NCI-H748 (cell line): ENCODE measurements around the gene PARD3.

Experiments used
- DNase-seq: peaks from one replicate; lab custom pipeline; 2025; ENCODE audit not compliant: unreplicated experiment; lab: John Stamatoyannopoulos, UW

The PARD3 gene

GRCh38 chr10:34479520-34480179, 335.4 kb downstream of the PARD3 start:
- peak; percentile 2 for DNase-seq

GRCh38 chr10:34477249-34477648, 337.8 kb downstream of the PARD3 start:
- DNase-seq: peak; percentile 69

DNA sequence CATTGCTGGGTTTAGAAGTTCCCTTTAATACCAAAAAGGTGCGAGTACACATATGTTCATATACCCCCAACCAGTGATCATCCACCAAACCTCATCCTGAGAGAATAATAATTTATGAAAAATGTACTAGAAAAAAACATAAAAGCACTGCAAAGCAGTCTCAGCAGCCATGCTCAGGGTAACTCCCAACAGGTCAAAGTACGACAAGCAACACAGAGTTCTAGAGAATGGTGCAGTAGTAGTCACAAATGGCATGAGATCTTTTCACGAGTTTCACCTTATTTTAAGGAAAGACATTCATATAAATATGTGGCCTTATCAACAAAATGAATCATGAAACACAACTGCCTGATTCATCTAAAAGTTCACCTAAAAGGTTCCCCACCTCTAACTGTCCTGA, 338.5 kb downstream of the PARD3 start:
- no peak for DNase-seq

- no peak for DNase-seq
These were observed 339.3 kb downstream of the PARD3 start for GRCh38 chr10:34475786-34476185.

DNA sequence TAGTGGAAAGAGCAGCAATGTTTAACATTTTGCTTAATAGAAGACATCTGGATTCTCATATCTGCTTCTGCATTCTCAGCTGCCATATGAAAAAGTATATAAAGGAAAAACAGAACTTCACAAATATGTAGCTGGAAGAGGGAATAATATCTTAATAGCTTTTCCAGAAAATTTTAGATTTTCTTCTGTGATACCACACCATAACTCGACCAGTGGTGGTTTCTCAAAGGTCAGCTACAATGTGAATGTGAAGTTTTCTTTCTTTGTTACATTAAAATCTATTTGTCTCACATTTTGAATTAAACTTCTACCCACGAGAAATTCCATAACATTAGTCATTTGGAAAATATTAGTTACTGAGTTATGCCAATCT, 339.8 kb downstream of the PARD3 start:
- no peak for DNase-seq

- no peak for DNase-seq
These were observed 340.4 kb downstream of the PARD3 start for GRCh38 chr10:34474555-34475273.

DNA sequence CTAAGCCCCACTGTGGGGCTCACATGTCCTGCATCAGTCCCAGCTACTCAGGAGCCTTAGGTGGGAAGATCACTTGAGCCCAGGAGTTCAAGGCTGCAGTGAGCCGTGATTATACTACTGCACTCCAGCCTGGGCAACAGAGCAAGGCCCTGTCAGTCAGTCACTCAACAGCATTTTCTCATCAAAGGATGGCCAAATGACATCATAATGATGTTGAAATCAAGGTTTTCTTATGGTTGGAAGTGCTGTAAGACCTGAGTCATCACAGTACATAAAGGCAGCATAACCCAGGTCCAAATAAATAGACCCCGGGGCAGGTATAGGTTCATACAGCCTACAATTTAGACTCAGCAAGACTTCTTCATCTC, 341.1 kb downstream of the PARD3 start:
- DNase-seq: no peak

DNA sequence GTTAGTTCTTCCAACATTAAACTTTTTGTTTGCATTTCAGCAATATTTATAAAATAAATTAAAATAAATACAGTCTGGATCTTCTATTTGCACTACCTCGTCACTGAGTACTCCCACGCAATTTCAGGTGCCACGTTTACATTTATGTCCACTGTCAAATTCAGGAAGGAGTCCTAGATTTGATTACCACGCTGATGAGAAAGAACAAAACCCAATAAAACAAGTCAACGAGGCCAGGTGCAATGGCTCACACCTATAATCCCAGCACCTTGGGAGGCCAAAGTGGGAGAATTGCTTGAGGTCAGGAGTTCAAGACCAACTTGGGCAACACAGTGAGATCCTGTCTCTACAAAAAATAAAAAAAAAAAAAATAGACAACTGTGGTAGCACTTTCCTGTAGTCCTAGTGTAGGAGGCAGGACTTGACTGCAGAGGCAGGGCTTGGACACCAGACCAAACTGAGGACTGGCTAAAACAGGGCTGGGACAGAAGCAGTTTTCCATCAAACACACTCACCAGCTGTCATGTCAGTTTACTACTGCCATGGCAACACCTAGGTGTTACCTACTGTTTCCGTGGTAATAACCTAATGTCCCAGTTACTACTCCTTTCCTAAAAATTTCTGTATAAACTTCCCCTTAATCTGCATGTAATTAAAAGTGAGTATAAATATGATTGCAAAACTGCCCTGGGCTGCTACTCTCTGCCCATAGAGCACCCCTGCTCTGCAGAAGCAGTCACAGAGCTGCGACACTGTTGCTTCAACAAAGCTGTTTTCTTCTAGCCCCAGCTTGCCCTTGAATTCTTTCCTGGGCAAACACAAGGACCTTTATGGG, 341.7 kb downstream of the PARD3 start:
- peak; percentile 33 for DNase-seq

GRCh38 chr10:34470307-34470706, 344.8 kb downstream of the PARD3 start:
- no peak for DNase-seq

DNA sequence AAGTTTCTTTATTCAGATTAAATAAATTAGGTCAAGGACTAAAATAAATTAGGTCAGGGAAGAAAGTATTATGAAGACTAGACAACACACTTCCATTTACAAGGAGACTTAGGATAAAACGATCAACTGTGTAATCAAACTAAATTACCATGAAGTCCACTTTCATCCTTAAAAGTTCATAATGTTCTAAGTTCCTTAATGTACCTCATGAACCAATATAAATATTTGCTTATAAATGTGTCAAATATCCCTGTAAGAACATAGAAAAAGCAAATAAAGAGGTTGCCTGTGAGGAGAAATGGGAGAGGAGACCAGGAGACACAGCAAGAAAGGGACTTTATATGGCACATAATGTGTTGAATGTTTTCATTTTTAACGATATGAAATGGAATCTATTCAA, 345.6 kb downstream of the PARD3 start:
- no peak for DNase-seq

GRCh38 chr10:34467902-34468301, 347.2 kb downstream of the PARD3 start:
- no peak for DNase-seq

DNA sequence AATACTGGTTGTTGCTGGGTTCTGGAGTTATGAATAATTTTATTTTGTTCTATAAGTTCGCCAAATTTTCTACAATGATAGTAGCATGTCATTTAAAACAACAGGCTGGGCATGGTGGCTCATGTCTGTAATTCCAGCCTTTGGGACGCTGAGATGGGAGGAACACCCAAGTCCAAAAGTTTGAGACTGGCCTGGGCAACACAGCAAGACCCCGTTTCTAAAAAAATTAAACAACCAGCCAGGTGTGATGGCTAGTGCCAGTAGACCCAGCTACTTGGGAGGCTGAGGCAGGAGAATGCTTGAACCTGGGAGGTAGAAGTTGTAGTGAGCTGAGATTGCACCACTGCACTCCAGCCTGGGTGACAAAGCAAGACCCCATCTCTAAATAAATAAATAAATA, 347.7 kb downstream of the PARD3 start:
- DNase-seq: no peak

GRCh38 chr10:34465678-34466077, 349.4 kb downstream of the PARD3 start:
- no peak for DNase-seq

GRCh38 chr10:34464591-34464990, 350.5 kb downstream of the PARD3 start:
- no peak for DNase-seq

DNA sequence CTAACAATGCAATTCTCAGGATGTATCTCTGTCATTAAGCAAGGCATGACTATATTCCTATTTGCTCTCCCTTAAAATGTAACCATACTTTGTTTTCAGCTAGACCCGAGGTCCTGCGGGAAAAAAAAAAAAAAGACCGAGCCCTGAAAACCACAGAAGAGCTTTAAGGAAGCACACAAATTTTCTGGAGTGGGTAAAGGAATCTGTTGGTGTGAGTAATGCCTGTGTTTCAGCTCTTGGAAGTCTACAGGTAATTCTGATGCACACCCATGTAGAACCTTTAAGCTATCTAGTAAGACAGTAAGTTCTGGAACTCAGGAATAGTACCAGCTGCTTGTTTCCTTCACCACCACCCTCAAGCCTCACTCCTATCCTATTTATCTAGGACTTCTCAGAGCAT, 351.1 kb downstream of the PARD3 start:
- no peak for DNase-seq

DNA sequence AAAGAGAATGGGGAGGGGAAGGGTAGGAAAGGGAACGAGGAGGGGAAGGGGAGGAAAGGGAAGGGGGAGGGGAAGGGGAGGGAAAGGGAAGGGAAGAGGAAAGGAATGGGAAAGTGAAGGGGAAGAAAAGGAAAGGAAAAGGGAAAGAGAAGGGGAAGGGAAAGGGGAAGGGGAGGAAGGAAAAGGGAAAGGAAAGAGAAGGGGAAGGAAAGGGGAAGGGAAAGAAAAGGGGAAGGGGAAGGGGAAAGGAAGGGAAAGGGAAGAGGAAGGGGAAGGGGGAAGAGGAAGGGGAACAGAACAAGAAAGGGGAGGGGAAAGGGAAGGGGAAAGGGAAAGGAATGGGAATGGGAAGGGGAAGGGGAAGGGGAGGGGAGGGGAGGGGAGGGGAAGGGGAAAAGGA, 352.1 kb downstream of the PARD3 start:
- no peak for DNase-seq

GRCh38 chr10:34462056-34462455, 353.0 kb downstream of the PARD3 start:
- no peak for DNase-seq

GRCh38 chr10:34454590-34455261, 360.4 kb downstream of the PARD3 start:
- no peak for DNase-seq

DNA sequence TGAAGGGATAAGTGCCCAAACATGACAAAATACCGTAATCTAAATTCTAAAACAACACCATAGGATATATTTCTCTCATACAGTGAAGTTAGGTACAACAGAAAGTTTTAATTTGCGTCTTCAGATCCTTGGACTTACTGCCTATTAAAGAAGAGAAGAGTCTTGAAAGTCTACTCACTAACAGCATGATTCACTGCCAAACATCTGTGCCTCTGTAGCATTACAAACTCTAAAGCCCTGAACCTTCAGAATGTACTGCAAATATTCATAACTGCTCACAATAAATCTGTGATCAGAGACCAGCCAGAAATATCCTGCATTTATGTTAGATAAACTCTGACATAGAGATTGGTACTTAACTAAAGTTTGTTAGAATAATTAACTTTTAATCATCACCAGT, 365.3 kb downstream of the PARD3 start:
- no peak for DNase-seq

DNA sequence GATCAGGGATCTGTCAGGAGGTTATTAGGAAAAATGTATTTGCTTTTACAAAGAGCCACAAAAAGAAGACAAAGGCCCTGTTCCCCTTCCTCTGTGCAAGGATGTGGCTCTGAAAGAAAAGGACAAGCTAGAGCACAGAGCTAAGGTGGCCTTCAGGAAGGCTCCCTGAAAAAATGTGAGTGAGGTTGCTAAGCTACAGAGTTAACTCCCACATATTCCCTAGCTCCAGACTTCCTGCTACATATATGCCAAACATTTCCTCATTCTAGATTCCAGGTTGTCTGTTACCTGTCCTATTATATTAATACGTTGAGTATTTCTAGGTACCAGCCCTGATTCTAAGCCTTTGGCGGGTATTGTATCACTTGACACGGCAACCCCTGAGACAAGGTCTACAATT, 369.0 kb downstream of the PARD3 start:
- DNase-seq: no peak
